ENCODE measurements around the gene NDUFS3. TPM values are rescaled to one million over a fixed set of nuclear protein-coding genes. Genes with fewer than 3 reads are reported as not detected.

The NDUFS3 gene
- total and polyA plus RNA-seq, 2 of the 13 experiments (the other 11 are each of a cell fraction or from before 2014, with no cell fraction given) = 151 to 184 TPM

GRCh38 chr11:47611348-47611794, 32.5 kb downstream of the NDUFS3 start (continued):
- no peak for TF ChIP-seq SOX13 (IDR thresholded peaks at IDR 0.05)
- no peak for TF ChIP-seq SOX13 (CRISPR knock-in tag; conservative IDR thresholded peaks at IDR 0.05 in 1 of 2, IDR thresholded peaks at IDR 0.05 in 1 of 2)
- no peak for TF ChIP-seq SP2 (CRISPR knock-in tag; IDR thresholded peaks at IDR 0.05)
- TF ChIP-seq TOE1 (CRISPR knock-in tag; IDR thresholded peaks at IDR 0.05) = no peak
- TF ChIP-seq YEATS4 (CRISPR knock-in tag; IDR thresholded peaks at IDR 0.05; ENCODE audit: borderline replicate concordance) = no peak
- no peak for TF ChIP-seq ZFP62 (CRISPR knock-in tag; IDR thresholded peaks at IDR 0.05)
- no peak for TF ChIP-seq ZNF10 (CRISPR knock-in tag; IDR thresholded peaks at IDR 0.05; ENCODE audit: borderline replicate concordance, low read depth)
- no peak for TF ChIP-seq ZNF510 (CRISPR knock-in tag; IDR thresholded peaks at IDR 0.05; ENCODE audit: low read depth)

GRCh38 chr11:47615249-47615648, 36.4 kb downstream of the NDUFS3 start:
- no peak overlapping the region for H3K4me2 ChIP-seq (ENCODE audit: low read depth, low read length)
- ATAC-seq (no peak), DNase-seq (ENCODE audit: low spot score) (no peak), FAIRE-seq (no peak)
- no peaks in the 10 kb centered on the region for H3K4me1 ChIP-seq (ENCODE audit: insufficient read depth, low read length)
- peaks cover 1 to 15% of the 10 kb centered on the region in 2 experiments; a peak in 4 of 5 replicates for H3K36me3 ChIP-seq (replicated peaks in 1 of 2; ENCODE audit: control insufficient read depth in 1 of 2, insufficient read depth in 2 of 2, low read length in 2 of 2)
- no peaks in the 10 kb centered on the region for H4K20me1 ChIP-seq (ENCODE audit: insufficient read depth, low read length)
- H3K4me3 ChIP-seq (replicated peaks in 1 of 3; ENCODE audit: insufficient read depth in 1 of 3, low read depth in 2 of 3, low read length in 3 of 3) = no peak overlapping the region
- no peak overlapping the region for H2AFZ ChIP-seq (ENCODE audit: low read length)
- no peak overlapping the region for H3K9ac ChIP-seq (ENCODE audit: insufficient read depth, low read depth, low read length)
- no peaks in the 10 kb centered on the region for H3K79me2 ChIP-seq (ENCODE audit: insufficient read depth, low read length)
- no peaks in the 10 kb centered on the region for H3K27me3 ChIP-seq (ENCODE audit: control insufficient read depth in 1 of 2, insufficient read depth in 2 of 2, low read length in 2 of 2)
- intact Hi-C loops (cut with micrococcal nuclease; ENCODE audit: unreplicated experiment) = no loop called here
- no peaks in the 10 kb centered on the region for H3K9me3 ChIP-seq (ENCODE audit: low read length)
- ChIA-PET CTCF (ENCODE audit: low intra/inter-chr PET ratio, low total read pairs) (no interaction called here), POLR2A (no interaction called here)
- in situ Hi-C loops (cut with HindIII; ENCODE audit: extremely low pct_ligation_motif_present, low pct_unique_long_range_greater_than_20kb) = no loop called here
- BruUV-seq (replicated peaks) = no TSS peak
- H3K27ac ChIP-seq (ENCODE audit: extremely low read length, insufficient read depth, low read length) = no peak overlapping the region
- TF ChIP-seq ZBTB7B (CRISPR knock-in tag; IDR thresholded peaks at IDR 0.05) (no peak), IKZF5 (CRISPR knock-in tag; IDR thresholded peaks at IDR 0.05) (no peak), GZF1 (CRISPR knock-in tag; IDR thresholded peaks at IDR 0.05) (no peak), PITX1 (CRISPR knock-in tag; IDR thresholded peaks at IDR 0.05) (no peak), SMARCC2 (IDR thresholded peaks at IDR 0.05) (no peak), RBAK (CRISPR knock-in tag; IDR thresholded peaks at IDR 0.05) (no peak), GLMP (CRISPR knock-in tag; IDR thresholded peaks at IDR 0.05; ENCODE audit: borderline replicate concordance) (no peak), RXRB (CRISPR knock-in tag; IDR thresholded peaks at IDR 0.05; ENCODE audit: borderline replicate concordance) (no peak), PHB2 (IDR thresholded peaks at IDR 0.05; ENCODE audit: partially characterized antibody) (no peak), ZGPAT (CRISPR knock-in tag; IDR thresholded peaks at IDR 0.05) (no peak), ZNF225 (CRISPR knock-in tag; IDR thresholded peaks at IDR 0.05) (no peak), SRSF1 (optimal IDR thresholded peaks at IDR 0.05; ENCODE audit: low read depth, low read length) (no peak)
- TF ChIP-seq, protein P1, sequence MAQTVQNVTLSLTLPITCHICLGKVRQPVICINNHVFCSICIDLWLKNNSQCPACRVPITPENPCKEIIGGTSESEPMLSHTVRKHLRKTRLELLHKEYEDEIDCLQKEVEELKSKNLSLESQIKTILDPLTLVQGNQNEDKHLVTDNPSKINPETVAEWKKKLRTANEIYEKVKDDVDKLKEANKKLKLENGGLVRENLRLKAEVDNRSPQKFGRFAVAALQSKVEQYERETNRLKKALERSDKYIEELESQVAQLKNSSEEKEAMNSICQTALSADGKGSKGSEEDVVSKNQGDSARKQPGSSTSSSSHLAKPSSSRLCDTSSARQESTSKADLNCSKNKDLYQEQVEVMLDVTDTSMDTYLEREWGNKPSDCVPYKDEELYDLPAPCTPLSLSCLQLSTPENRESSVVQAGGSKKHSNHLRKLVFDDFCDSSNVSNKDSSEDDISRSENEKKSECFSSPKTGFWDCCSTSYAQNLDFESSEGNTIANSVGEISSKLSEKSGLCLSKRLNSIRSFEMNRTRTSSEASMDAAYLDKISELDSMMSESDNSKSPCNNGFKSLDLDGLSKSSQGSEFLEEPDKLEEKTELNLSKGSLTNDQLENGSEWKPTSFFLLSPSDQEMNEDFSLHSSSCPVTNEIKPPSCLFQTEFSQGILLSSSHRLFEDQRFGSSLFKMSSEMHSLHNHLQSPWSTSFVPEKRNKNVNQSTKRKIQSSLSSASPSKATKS (CRISPR knock-in tag; IDR thresholded peaks at IDR 0.05) = no peak

Data from HepG2 (cell line).